Astrocyte of the spinal cord (primary cell): Measurements from ENCODE around the gene TXN.

Experiments used
- DNase-seq: peaks from one replicate; pipeline ENCODE4 v3.0.0; 2011; ENCODE audit warnings: low read depth, low spot score
- H3K4me3 ChIP-seq: 2 replicates; pipeline ENCODE4 v1.5.1; 2011; ENCODE audit warnings: low read depth, mild to moderate bottlenecking, low read length, moderate library complexity
- CTCF ChIP-seq: IDR thresholded peaks from 2 replicates; pipeline ENCODE4 v1.5.1; 2012; ENCODE audit warnings: low read depth, mild to moderate bottlenecking, low read length, inconsistent platforms
- in situ Hi-C: cut with HindIII; loops from 2 replicates; pipeline ENCODE4 v1.10.0; 2017; ENCODE audit warnings: low sequenced_read_pairs

Gene TXN

DNA sequence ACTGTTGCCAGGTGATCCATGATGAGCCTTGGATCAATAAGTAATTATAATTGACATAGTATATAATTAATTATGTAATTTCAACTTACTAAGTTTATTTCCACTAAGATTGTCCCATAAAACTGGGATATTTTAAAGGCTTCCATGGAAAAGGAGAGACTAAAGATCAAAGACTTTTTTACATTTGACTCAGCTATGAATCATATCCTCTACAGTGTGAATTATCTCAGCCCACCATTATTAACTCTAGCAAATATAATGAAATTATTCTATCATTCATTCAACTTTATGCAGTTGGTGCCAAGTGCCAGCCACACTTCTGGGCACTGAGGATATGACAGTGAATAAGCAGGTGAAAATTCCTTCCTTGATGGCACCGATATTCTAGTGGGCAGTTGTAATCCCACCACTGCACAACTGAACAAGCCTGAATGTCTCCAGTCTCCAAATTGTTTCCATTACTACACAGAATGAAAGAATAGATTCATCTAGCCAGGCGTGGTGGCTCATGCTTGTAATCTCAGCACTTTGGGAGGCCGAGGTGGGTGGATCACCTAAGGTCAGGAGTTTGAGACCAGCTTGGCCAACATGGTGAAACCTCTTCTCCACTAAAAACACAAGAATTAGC is 21.9 kb upstream of the TXN start:
- peak; percentile 32 for DNase-seq
- in situ Hi-C loops: no loop called here
- H3K4me3 ChIP-seq: no peak overlapping the region
- TF ChIP-seq CTCF: no peak

GRCh38 chr9:110276781-110277180 is 20.5 kb upstream of the TXN start:
- TF ChIP-seq CTCF: no peak
- H3K4me3 ChIP-seq: no peak overlapping the region
- in situ Hi-C loops: no loop called here
- DNase-seq: no peak

DNA sequence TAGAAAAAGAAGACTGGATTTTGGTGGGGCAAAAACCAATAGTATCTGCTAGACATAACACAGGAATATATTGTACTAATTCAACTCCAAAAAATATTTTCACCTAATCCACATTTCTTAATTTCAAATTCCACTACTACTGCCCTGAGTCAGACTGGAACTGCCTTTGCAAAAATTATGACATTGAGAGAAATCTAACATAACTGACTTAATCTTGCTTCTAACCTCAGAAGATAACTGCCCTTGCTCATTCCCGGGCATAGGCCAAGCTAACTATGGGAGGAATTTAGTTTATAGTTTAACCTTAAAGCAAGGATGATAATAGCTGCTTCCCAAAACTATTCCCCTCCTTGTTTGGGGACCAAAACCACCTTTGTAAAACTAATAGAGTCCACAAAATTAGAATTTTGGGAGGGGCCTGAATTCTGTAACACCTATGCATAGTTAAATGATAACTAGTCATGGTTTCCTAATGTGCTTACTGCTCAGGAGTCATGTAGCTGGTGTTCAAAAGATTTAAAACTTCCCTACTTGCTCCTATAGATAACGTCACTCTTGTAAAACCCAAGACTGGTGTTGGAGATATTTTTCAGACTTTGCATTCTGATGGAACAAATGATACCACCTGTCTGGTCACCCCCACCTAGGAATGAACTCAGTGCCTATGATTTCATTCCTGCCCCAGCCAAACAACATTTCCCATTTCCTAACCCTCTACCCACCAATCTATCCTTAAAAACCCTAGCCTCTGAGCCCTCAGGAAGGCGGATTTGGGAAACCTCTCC is 14.1 kb upstream of the TXN start:
- no peak for TF ChIP-seq CTCF
- in situ Hi-C loops: no loop called here
- no peak for DNase-seq
- H3K4me3 ChIP-seq: no peak overlapping the region

DNA sequence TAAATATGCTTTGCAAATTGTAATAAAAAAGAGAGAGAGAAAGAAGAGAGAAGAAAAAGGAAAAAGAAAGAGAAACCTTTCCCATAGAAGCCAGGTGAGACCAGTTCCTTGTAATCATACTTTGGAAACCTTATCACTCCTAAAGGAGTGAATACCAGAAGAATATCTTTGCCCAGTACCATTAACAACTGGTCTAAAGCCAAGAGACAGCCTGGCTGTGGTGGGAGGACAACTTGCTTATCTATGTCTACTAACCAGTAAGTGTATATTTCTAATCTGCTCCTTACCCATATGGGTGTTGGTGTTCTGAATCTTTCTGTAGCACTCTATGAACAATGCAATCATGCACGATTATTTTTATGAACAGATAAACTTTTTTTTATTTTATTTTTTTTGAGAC is 10.5 kb upstream of the TXN start:
- in situ Hi-C loops: no loop called here

DNA sequence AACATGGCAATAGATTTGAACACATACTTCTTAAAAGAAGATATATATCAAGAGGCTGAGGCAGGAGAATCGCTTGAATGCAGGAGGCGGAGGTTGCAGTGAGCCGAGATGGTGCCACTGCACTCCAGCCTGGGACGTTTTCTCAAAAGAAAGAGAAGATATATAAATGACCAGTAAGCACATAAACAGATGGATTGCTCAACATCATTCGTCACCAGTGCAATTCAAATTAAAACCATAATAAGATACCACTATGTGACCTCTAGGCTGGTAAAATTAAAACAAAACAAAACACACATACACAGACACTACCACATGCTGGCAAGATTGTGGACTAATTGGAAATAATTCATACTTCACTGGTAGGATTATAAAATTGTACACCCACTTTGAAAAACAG is 5.3 kb upstream of the TXN start:
- DNase-seq: no peak
- H3K4me3 ChIP-seq: no peak overlapping the region
- TF ChIP-seq CTCF: no peak
- in situ Hi-C loops: no loop called here

More for the DNA sequence above, 10.5 kb upstream of the TXN start:
- H3K4me3 ChIP-seq: no peak overlapping the region
- DNase-seq: no peak
- no peak for TF ChIP-seq CTCF

GRCh38 chr9:110260911-110261310 is 4.6 kb upstream of the TXN start:
- no peak overlapping the region for H3K4me3 ChIP-seq
- TF ChIP-seq CTCF: no peak
- no peak for DNase-seq
- in situ Hi-C loops: no loop called here
